ENCODE data around the gene HOGA1. TPM values are rescaled to one million over a fixed set of nuclear protein-coding genes. Genes with fewer than 3 reads are reported as not detected.

The HOGA1 gene
- polyA plus RNA-seq, 3 donors: 35.9 to 47.1 (median 45.2) TPM

DNA sequence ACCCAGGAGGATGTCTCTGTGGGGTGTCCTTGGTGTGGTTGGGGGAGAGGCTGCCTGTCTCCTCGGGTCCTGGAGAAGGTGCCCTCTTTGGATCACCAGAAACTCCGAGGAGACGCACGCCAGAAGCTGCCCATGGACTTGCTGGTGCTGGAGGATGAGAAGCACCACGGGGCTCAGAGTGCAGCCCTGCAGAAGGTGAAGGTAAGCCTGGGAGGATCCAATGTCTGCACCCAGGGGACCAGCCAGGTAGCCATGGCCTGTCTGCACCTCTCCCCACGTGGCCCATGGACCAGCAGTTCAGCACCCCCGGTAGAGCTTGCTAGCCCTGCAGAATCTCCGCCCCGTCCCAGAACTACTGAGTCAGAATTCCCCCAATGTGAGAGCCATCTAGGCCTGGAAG lies 6.5 kb upstream of the HOGA1 start:
- DNase-seq (ENCODE audit: low read depth in 3 of 3, low spot score in 2 of 3): no peak

DNA sequence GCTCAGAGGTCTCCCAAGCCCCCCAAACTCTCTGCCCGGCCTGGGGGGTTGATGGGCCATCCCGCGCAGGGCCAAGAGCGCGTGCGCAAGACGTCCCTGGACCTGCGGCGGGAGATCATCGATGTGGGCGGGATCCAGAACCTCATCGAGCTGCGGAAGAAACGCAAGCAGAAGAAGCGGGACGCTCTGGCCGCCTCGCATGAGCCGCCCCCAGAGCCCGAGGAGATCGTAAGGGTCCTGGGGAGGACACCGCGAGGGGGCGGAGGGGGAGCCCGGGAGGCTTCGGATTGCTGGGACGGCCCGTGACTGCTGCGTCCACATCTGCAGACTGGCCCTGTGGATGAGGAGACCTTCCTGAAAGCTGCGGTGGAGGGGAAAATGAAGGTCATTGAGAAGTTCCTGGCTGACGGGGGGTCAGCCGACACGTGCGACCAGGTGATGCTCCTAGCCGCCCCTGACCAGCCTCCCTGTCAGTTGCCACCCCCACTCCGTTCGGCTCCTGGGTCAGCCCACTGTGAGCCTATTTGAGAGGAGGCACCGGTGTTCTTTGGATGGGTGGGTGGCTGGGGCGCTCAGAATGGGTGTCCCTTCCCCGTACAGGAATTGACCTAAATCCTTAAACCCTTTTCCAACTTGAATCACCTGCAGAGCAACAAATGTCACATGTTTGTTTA lies 5.9 kb upstream of the HOGA1 start:
- DNase-seq (ENCODE audit: low read depth in 3 of 3, low spot score in 2 of 3): no peak

DNA sequence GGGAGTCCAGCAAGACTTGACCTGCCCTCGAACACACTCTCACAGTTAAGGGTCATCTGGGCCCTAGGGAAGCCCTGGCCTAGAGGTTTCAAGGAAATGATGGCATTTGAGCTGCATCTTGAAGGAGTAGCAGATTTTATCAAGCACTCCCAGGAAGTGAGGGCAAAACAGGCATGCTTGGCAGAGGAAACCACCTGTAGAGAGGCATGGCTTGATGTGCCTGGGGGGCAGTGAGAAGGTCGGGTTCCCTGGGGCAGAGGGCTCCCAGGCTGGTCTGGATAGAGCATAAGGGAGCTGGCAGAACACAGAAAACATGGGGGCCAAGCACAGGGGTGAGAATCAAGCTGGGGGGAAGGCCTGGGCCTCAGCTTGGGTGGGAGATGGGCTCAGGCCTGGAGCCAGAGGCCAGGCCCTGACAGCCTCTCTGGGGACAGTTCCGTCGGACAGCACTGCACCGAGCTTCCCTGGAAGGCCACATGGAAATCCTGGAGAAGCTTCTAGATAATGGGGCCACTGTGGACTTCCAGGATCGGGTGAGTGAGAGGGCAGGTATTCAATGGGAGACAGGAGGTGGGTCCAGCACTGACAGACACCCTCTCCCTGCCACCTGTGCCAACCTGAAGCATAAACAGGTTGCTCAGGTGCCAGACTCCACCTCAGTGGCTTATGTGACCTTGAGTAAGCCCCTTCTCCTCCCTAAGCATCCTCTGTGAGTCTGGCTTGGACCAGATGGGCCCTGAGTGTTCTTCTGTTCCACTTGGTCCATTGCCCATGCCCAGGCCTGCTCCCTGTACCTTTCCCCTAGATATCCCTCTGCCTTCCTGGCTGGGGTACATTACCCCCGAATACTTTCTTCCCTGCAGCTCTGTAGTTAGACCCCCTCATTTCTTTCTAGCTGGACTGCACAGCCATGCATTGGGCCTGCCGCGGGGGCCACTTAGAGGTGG lies 3.5 kb upstream of the HOGA1 start:
- DNase-seq (ENCODE audit: low read depth in 3 of 3, low spot score in 2 of 3): no peak

DNA sequence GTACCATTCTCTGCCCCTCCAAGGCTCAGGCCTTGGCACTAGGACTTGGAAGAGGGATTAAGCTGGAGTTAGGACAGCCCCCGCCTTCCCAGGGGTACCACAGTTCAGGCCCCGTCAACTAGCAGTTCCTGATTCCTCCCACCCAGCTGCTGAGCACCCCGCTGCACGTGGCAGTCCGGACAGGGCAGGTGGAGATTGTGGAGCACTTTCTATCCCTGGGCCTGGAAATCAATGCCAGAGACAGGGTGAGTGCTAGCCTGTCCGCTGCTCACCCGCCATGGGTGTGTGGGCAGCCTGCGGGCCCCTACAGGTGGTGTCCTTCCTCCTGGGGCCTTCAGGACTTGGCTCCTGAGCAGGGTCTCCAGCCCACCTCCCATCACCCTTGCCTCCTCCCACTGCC lies 2.0 kb upstream of the HOGA1 start:
- DNase-seq (ENCODE audit: low read depth in 3 of 3, low spot score in 2 of 3): no peak

DNA sequence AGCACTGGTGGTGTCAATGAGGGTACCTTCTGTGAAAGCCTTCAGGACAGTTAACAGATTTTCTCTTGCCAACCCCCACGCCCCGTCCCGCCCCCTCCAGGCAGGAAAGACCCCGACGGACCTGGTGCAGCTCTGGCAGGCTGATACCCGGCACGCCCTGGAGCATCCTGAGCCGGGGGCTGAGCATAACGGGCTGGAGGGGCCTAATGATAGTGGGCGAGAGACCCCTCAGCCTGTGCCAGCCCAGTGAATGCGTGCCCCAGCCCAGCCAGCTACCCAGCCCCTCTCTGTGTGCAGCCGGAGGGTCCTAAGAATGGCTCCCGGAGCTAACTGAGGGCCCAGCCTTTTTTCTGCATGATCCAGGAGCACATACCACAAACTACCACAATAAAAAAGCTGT lies 713 bp upstream of the HOGA1 start:
- no peak for DNase-seq (ENCODE audit: low read depth in 3 of 3, low spot score in 2 of 3)

DNA sequence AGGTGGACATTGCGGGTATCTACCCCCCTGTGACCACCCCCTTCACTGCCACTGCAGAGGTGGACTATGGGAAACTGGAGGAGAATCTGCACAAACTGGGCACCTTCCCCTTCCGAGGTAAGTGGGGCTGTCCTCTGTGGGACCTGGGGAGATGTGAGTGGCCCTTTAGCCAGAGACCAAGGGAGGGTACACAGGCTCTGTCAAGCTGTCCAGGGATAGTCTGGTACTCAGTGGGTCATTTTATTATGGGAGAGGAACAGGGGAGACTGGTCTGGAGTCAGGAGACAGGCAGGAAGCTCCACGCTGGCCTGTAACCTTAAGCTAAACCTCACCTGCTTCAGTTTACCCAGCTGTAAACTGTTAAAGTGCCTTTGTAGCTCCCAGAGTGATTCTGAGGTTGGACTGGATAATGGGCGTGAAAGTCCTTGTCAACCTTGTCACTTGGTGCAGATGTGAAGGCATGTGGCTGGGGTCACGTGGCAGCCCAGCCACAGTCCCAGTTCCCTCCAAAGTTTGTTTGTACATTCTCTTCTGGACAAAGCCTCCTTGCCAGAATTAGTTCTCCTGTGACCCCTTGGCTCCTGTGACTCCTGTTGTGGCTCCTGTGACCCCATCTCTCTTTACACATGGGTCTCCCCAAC lies 729 bp downstream of the HOGA1 start:
- no peak for DNase-seq (ENCODE audit: low read depth in 3 of 3, low spot score in 2 of 3)

DNA sequence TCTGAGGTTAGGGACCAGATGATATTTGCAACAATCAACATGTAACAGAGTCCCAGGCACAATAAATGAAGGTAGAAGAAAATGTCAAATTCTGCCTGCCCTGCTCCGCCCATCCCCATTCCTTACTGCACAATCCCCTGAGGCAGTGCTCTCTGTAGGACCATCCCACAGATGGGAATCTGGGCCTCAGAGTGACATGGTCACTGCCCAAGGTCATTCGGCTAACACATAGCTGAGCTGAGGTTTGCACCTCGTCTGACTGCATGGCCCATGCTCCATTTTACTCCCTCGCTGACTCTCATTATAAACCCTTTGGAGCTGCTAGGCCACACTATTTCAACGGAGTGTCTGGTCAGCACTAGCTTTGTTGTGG lies 1.2 kb downstream of the HOGA1 start:
- DNase-seq (ENCODE audit: low read depth in 3 of 3, low spot score in 2 of 3): no peak

DNA sequence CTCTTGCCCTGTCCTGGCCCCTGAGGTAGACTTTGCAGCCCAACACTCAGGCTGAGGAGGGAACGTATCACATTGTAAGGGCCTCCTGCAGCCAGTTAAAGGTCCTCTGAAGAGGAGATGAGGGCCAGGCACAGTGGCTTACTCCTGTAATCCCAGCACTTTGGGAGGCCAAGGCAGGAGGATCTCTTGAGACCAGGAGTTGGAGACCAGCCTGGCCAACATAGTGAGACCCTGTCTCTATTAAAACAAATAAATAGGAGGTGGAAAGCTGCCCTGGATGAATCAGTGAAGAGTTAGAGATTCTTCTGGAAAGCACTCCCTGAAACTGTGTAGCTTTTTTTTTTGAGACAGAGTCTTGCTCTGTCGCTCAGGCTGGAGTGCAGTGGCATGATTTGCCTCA lies 3.0 kb downstream of the HOGA1 start:
- DNase-seq (ENCODE audit: low read depth in 3 of 3, low spot score in 2 of 3): no peak

DNA sequence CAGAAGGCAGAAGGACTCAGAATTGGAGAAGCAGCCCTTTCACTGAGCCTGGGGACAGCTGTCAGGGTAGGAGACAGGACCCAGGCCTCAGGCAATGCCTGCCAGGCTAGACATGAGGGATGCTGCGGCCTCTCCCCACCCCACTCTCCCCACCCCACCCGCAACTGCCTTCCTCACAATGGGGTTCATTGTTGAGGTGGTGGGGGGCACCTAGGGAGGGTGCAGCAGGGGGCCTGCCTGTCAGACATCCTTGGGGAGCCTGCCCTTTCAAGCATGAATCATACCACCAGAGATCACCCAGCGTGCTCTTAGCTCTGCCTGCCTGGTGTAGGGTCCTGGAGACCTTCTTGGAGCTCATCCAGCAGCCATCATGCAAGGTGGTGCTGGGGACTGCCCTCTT lies 5.3 kb downstream of the HOGA1 start, which contains the start of gene C10orf62:
Gene C10orf62 (plus strand): TSS at position 243 of the 400 bp plus-strand sequence. CDS start 177 bp downstream, outside the sequence.
- DNase-seq (ENCODE audit: low read depth in 3 of 3, low spot score in 2 of 3): no peak

DNA sequence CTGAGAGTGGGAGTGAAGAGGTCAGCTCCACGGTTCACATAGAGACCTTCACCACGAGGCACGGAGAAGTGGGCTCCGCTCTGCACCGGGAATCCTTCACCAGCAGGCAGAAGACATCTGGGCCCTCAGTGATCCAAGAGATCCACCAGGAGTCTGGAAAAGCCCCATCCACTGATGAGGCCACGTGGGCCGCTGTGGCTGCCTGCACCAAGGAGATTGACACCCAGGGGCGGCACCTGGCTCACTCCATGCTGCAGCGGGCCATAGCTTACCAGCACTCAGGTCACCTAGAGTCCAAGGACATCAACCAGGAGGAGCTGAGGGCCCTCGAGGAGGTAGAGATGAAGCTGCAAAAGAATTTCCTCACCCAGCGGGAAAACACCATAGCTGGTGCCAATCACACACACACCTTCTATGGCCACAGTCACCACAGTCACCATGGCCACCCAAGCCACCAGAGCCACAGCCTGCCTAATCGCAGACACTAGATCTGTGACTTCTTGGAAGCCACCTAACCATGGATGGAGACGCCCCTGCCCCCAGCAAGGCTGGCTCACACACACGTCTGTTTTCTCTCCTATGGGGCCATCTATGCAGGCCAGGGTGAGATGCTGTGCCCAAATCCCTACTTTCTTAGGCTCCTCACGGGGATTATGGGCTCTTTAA lies 6.0 kb downstream of the HOGA1 start:
- no peak for DNase-seq (ENCODE audit: low read depth in 3 of 3, low spot score in 2 of 3)

DNA sequence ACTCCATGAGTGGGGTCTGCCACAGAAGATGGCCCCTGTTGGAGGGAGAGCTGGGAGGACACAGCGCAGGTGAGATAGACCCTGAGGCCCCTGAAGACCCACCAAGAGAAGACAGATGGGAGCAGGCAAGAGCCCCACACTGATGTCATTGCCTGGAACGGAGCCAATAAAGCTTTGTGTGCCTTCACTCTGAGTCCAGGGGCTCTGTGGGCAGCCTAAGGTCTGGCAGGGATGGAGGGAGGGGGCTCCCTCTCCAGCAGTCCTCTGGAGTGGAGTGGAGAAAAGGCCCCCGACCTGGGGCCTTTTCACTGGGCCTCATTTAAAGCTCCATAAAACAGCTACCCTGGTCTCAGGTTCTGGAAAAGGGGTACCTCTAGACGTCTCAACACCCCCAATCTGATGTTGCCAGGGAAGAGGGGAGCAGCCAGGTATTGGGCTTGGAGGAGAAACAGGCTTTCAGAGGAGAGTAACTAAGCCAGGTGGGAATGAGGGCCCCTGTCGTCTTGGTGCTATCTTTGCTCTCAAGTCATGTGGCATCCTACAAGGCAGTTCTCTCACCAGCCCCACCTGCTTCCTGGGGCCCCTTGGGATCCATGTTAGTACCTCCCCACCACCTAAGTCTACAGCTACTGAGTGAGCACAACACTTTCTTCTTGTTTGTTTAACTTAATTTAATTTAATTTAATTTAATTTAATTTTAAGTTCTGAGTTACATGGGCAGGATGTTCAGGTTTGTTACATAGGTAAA lies 6.7 kb downstream of the HOGA1 start:
- no peak for DNase-seq (ENCODE audit: low read depth in 3 of 3, low spot score in 2 of 3)

DNA sequence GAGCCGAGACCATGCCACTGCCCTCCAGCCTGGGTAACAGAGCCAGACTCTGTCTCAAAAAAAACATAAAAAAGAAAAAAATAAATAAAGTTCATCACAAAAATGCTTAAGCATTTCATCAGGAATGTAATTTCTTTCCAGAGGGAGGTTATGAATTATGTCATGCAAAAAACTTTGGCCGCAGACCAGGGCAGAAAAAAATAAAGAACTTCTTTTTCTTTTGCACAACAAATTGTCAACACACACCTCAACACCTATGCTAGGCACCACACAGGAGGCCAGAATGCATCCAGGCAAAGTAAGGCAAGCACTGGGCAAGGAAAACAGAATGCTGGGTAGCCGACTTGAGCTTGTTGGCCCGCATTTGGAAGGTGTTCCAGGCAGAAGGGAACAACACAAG lies 9.2 kb downstream of the HOGA1 start:
- no peak for DNase-seq (ENCODE audit: low read depth in 3 of 3, low spot score in 2 of 3)

DNA sequence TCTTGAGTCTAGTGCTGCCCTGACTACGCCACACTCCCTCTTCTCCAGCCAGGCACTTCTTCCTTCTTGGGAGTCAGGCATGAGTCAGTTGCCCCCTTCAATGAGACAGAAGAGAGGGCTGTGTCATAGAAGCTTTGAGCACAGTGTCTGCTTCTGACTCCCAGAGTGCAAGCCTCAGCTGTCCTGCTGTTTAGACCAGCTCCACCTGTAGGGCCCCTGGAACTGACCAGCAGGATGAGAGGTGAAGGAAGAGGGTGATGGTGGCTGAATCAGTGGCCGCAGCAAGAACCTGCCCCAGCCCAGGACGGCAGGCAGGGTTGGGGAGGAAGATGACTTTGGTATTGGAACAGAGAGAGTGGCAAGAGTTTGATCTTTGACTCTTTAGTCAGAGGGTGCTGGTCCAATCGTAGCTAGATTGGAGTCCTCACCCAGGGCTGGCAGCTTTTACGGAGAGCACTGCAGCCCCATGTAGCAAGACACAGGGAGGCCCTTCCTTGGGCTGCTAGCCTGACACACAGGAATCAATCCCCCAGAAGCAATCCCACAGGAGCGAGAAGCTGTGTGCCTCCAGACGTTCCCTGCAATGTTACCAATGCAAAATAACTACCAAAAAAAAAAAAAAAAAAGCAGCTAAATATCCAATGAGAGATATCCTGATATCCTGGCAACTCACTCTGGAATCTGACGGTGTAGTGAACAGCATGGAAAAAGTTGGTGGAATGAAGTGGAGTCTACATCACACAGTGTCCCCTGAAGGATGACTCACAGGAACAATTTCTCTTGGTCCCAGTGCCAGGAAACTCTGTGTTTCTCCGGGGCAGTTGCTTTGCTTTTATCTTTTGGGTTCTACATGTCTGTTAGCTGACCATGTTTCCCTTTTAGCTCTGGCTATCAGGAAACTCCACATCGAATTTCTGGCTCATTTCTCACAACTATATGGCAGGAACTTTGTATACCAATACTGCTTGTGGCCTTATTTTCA lies 12.2 kb downstream of the HOGA1 start:
- no peak for DNase-seq (ENCODE audit: low read depth in 3 of 3, low spot score in 2 of 3)

DNA sequence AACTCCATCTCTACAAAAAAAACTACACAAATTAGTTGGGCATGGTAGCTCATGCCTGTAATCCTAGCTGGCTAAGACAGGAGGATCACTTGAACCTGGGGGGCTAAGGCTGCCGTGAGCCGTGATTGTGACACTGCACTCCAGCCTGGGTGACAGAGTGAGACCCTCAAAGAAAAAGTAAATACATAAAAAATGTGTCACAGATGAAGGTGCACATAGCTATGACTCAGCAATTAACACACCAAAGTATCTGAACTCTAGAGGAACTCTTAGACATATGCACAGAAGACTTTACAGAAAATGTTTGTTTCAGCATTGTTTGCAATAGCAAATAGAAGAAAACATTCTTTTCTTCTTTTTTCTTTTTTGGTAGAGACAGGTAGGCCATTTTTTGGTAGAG lies 13.6 kb downstream of the HOGA1 start:
- no peak for DNase-seq (ENCODE audit: low read depth in 3 of 3, low spot score in 2 of 3)

DNA sequence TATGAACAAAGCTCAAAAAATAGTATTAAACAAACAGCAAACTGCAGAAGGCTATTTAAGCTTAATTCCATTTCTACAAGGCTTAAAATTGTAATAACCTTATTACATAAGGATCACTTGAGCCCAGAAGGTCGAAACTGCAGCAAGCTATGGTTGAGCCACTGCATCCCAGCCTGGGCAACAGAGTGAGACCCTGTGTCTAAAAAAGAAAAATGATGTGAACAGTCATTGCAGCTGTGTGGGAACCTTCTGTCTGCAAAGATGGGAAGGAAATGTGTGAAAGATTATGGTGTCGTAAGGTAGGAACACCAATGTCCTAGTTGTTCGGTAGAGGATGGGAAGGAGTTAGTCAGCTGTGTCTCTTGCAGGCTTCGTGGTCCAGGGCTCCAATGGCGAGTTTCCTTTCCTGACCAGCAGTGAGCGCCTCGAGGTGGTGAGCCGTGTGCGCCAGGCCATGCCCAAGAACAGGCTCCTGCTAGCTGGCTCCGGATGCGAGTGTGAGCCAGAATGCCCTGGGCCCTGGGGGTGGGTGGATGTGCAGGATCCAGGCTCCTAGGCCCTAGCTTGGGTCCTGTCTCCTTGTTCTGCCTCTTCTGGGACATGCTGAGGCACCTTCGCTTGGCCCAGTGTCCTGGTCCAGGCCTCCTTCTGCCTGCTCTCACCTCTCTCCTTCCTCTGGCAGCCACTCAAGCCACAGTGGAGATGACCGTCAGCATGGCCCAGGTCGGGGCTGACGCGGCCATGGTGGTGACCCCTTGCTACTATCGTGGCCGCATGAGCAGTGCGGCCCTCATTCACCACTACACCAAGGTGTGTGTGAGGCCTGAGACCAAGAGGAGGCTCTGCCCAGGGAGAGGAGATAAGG lies 14.4 kb downstream of the HOGA1 start:
- DNase-seq (ENCODE audit: low read depth in 3 of 3, low spot score in 2 of 3): no peak

DNA sequence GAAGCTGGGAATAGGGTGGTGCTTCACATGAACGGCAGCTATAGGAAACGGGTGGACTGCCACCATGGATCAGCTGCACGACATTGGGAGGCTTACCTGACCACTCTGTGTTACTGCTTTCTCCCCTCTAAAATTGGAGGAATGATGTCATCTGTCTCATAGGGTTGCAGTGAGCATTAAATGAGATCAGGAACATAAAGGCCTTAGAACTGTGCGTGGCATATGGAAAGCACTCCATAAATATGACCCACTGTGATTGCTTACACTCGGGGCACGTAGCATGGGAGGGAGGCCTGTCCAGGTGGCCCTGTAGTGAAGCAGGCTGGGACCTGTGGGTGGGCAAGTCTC lies 15.1 kb downstream of the HOGA1 start:
- DNase-seq (ENCODE audit: low read depth in 3 of 3, low spot score in 2 of 3): no peak

DNA sequence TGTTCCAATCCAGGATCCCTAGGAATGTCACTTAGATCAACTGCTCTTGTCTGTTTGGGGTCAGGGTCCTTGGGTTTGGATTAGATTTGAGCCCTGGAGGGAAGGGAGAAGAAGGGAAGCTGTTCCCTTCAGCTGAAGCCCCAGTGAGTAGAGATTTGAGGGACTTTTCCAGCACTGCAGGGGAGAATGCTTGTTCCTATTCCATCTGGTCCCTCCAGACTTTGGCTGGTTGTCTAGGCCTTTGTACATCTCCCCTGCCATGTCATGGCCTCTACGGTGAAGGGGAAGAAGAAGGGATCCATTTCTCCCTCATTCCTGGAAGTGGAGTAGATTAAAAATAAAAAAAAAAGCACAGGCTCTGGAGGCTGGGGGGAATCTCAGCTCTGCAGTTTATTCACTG lies 16.4 kb downstream of the HOGA1 start:
- no peak for DNase-seq (ENCODE audit: low read depth in 3 of 3, low spot score in 2 of 3)
